HTR-8/SVneo (cell line): ENCODE measurements around the gene PNMA6F.
"Not testable (repeated sequence)": the region's sequence is repeated elsewhere in the genome, so short reads cannot be mapped to it uniquely, and the experiment has no call there.

Source experiments
- DNase-seq: peaks from one replicate; pipeline ENCODE4 v3.0.0; 2011; ENCODE audit warnings: low spot score, mixed read lengths; ENCODE audit not compliant: insufficient read length
- FAIRE-seq: peaks from 2 replicates; lab custom pipeline; 2011; peaks lifted over from hg19 to GRCh38; lab: Jason Lieb, UNC

The PNMA6F gene

DNA sequence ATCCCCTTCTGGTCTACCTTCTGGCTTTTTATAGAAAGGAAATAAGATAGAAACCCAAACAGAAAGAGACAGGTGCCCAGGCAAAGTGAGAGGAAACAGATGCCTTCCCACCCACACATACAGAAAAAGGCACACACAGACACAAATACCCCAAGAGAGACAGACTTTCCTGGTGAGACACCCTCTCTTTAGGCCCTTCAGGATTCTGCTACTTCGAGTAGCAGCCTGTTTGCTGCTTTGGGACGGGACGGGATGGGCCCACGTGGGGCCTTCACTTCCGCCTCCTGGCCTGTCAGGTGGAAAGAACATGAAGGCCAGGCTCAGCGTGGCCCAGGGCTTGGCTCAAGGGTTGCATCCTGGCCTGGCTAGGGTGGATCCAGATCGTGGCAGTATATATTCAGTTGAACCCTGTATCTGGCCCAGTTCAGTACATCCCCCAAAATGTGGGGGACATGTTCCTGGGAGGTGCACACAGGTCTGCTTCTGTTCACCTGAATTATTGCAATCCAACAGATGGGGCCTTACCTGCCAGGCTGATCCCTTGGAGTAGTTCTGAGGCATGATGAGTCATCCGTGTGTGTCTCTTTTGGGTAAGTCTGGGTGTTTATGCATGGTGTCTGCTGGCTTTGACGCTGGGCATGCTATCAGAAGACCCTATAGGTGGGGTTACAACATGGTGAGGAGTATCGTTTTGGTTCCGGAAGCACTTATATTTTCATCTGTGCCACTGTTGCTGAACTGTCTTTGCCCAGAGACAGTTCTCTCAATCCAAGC, 14.7 kb upstream of the PNMA6F start:
- FAIRE-seq: no peak
- DNase-seq: no peak

DNA sequence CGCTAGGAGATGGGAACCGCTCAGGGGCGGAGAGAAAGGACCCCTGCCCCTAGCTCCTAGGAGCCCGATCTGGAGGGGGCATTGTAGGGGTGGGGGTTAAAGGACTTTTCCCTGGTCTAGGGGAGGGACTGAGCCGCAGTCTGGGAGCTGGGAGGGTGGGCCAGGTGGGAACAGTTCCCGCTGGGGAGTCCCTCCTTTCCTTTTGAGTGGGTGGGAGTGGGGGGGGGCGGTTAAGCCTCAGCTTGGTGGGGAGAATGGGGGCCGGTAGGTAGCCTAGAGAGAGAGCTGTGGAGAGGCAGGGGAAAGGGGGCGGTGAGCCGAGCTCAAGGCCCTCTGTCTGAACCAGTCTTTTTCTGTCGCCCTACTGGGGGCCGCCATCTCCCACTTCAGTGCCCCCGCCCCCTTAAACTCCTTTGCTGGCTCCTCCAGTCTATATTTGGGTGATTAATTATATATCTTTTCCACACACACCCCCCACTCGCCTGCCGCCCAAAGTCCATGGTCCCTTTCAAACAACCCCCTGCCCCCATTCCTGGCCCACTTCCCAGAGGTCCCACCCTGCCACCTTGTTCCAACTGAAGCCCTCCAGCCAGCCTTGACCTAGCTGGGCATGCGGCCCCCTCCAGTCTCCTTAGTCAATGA, 13.2 kb upstream of the PNMA6F start:
- DNase-seq: no peak
- FAIRE-seq: no peak

DNA sequence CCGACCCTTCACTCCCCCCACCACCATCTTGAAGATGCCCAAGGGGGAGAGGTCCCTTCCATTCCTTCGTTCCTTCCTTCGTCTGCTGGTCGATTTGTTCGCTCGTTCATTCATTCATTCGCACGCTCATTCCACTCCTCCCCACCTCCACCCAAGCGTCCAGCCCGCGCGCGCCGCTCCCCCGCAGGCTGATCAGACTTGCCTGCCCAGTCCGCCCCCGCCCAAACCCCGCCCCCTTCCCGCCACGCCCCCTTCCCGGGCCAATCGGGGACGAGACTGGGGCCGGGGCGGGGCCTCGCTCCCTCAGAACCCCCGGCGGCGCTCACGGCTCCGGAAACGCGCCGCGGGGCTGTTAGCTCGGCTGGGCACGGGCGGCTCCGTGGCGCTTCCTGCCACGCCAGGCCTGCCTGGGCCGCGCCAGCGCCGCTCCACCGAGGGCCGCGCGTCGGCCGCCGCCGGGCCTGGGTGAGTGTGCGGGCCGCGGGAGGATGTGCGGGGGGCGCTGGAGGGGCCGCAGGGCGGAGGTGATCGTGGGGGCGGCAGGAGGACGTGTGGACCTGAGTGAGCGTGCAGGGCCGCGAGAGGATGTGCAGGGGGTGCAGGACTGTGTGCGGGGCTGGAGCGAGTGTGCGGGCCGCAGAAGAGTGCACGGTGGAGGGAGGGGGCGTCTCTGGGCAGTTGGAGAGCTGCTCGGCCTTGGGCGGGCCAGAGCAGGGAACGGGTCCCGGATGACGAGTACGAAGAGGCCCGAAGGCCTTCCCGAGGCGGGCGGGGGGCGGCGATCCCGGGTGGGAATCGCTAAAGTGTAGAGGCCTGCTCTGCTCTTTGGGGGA, 12.5 kb upstream of the PNMA6F start, which contains the start of gene ZNF275:
Gene ZNF275, plus strand, starts transcription at position 333 of the 833 bp plus-strand sequence. CDS start 2,527 bp downstream, outside the sequence.
- DNase-seq (peak; percentile 59), FAIRE-seq (no peak)

DNA sequence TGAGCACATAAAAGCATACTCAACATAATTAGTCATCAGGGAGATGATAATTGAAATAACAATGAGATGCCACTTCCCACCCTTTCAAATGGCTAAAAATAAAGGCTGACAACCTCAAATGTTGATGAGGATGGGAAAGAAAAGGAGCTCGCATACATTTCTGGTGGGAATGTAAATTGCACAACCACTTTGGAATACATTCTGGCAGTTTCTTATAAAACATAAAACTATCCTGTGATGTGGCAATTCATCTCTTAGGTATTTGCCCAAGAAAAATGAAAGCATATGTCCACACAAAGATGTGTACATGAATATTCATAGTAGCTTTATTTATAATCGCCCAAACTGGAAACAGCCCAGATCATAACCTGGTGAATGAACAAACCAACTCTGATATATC, 11.7 kb upstream of the PNMA6F start:
- no peak for DNase-seq
- no peak for FAIRE-seq

DNA sequence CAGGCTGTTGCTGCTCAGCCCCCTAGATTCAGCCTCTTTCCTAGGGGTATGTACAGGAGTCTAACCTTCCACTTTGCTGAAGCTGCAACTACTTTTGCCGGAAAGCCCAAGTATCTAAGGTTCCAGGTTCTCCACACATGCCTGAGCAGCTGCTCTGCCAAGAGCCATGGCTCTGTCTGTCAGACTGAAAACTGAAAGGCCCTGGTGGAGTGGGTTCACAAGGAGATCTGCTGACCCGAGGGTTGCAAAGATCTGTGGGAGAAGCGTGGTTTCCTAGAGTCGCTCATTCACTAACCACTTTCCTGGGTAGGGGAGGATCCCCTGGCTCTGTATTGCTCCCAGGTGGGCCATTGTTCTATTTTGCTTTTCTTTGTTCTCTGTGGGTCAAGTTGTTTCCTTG, 6.0 kb upstream of the PNMA6F start:
- FAIRE-seq (no peak), DNase-seq (no peak)

DNA sequence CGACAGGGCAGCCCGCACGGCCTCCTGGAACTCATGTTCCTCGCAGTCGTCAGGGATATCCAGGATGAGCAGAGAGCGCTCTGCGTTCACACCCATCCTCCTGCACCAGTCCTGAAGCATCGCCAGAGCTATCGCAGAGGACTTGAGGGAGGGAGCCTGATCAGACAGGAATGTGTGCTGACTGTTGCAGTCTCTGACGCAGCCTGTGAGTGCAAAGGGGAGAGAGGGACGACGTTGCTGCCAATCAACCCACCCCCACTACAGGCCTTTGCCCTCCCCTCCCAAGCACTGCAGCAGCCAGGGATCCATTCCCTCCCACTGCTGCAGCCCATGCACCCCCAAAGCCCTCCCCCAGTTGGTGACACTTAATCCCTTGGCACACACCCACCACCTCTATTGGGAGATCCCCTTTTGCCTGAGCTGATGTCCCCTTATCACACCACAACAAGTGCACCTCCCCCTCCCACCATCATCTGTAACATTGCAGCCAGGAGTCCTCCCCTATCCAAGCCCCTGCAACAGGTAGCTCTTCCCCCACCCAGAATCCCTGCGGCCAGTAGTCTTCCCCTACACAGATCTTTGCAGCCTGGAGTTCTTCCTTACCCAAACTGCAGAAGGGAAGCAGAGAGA, 897 bp downstream of the PNMA6F start:
- FAIRE-seq: no peak

DNA sequence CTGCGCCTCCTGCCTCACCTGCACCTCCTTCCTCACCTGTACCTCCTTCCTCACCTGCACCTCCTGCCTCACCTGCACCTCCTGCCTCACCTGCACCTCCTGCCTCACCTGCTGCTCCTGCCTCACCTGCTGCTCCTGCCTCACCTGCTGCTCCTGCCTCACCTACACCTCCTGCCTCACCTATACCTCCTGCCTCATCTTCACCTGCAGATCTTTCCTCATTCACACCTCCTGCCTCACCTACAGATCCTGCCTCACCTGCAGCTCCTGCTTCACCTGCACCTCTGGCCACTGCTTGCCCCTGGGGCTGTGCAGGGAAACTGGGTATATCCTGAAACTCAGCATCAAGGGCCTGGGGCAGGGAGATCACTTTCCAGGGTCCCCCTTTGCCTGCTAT, 1.5 kb downstream of the PNMA6F start:
- not testable (repeated sequence) for DNase-seq, FAIRE-seq

More for the DNA sequence above, 897 bp downstream of the PNMA6F start:
- no peak for DNase-seq

DNA sequence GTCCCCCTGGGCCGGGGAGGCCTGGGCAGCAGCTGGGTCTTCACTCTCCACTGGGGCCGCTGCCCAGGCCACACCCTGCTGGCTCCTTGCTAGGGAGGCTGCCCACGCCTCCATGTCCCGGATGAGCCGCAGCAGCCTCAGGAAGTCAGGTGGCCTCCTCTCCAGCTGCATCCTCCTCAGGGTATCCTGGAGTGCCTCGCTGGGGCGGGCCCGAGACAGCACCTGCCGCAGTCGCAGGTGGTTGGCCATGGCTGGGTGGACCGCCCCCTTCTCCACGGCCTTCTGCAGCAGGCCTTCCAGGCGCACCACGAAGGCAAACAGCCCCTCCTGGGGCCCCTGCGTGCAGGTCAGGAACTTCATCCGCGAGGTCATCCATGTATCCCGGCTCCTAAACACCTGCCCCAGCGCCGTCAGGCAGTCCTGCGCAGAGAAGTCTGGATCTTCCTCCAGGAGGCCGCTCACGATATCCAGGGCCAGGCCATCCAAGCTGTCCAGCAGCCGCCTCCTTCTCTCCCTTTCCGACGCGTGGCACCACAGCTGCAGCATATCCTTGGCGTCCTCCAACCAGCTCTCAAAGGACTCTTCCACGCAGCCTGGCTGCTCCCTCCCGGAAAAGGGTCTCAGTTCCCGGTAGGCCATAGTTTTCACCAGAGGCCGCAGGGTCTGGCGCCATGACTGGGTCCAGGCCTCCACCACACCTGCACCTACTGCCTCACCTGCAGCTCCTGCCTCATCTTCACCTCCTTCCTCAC, 2.1 kb downstream of the PNMA6F start:
- no peak for FAIRE-seq
- DNase-seq: no peak

DNA sequence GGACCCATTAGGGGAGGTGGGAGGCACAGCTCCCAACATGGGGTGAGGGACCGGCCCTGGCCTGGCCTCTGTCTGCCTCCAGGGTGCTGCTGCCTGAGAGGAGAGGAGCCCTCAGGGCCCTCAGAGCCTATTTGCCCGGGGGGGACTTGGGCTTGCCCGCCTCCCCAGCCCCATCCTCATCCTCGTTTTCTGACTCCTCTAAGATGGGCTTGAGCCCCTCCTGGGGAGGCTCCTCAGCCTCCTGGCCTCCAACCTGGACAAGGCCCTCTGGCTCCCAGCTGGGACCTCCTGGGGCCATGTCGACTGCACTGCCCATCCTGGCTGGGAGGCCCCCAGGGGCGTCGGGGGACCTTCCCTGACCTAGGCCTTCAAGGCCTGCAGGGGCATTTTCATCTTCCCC, 2.8 kb downstream of the PNMA6F start:
- DNase-seq (no peak), FAIRE-seq (no peak)

DNA sequence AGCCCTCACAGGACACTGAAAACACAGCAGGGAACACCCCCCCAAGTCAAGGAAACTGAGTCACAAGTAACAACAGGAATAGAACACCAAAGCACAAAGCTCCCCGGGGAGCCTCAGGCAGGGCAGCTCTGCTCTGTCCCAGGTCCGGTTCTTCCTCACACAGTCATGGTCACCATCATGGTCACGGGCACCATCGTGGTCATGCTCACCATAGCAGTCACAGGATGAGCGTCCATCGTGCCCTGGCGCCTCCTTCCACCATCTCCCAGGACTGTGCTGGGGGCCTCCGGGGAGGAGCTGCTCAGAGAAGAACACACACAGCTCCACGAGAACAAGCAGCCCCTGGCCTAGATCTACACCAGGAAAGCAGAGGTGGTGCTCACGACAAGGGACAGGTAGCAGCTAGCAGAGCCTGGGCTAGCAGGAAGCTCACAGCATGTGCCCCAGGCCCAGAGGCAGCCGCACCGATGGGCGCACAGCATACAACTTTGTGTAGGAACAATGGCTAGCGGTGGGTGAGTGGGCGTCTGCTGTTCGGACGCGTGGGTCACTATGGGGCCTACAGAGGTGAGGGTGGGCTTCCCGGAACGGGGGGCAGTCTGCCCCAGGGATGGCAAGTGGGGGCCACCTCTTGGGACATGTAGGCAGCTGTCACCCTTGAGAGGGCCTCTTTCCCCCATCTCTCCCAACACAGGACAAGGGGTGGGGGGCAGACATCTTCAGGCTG, 3.4 kb downstream of the PNMA6F start:
- no peak for FAIRE-seq
- DNase-seq: no peak

DNA sequence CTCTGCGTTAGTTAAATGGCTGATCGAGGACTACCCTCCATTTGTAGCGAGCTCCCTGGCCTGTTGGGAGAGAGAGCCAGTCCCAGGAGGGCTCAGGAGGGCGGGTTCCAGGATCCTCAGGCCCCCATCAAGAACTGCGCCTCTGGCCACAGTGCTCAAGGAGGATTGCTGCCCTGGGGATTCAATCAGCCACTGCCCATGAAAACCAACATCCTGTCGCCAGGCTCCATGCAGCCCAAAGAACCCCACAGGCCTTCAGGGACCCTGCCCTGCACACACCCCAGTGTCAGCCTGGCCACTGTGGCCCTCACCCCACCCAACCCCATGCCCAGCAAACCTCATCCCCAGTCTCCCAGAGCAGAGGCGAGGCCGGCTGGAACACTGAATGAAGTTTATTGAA, 4.3 kb downstream of the PNMA6F start:
- no peak for DNase-seq
- no peak for FAIRE-seq

DNA sequence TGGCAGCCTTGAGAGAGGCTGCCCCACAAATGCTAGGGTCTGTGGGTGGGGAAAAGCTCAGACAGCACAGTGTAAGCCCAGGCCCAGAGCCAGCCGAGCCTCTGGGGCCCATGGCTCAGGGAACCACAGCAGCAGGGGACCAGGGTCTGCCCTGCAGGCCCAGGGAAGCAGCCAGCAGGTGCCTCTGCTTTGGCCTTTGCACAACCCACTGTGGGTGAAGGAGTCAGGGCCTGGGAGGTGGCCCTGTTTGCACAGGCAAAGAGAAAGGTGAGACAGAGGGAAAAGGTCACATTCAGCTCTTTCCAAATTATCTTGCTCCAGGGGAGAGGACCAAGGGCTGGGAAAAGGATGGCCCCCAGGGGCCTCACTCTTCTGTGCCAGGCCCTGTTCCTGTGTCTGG, 8.7 kb downstream of the PNMA6F start:
- FAIRE-seq: no peak
- DNase-seq: no peak

DNA sequence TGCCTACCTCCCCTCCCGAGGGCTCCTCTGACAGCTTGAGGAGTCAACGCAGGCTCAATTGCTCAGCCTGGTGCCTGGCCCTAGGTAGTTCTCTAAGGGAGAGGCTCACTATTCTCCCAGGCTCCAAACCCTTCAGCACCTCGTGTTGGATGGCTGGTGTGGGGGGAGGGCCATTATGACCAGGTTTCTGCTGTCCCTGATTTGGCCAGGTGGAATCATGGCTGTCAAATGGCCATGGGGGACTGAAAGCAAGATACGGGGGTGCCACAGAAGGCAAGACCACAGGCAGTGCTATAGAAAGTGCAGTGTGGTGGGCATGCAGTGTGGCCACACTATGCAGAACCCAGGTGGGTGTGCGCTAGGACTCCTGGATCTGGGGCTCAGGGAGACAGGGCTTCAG, 9.5 kb downstream of the PNMA6F start:
- DNase-seq: no peak
- no peak for FAIRE-seq

DNA sequence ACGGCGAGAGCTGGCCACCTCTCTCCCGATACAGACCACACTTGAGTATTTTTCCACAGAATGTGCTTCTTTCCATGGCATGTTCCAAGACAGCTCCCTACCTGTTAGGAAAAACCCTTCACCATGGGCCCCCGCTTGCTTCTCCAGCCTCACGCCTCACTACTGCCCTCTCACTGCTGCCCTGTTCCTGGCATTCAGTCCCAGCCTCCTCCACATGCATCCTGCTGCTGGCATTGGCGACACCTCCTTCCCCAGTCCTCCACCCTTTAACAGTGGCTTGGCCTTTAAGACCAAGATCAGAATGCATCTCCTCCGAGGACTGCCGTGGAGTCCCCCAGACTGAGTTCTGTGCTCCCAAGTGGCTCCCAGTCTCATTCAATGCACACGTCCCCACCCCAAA, 10.7 kb downstream of the PNMA6F start:
- FAIRE-seq (no peak), DNase-seq (no peak)

DNA sequence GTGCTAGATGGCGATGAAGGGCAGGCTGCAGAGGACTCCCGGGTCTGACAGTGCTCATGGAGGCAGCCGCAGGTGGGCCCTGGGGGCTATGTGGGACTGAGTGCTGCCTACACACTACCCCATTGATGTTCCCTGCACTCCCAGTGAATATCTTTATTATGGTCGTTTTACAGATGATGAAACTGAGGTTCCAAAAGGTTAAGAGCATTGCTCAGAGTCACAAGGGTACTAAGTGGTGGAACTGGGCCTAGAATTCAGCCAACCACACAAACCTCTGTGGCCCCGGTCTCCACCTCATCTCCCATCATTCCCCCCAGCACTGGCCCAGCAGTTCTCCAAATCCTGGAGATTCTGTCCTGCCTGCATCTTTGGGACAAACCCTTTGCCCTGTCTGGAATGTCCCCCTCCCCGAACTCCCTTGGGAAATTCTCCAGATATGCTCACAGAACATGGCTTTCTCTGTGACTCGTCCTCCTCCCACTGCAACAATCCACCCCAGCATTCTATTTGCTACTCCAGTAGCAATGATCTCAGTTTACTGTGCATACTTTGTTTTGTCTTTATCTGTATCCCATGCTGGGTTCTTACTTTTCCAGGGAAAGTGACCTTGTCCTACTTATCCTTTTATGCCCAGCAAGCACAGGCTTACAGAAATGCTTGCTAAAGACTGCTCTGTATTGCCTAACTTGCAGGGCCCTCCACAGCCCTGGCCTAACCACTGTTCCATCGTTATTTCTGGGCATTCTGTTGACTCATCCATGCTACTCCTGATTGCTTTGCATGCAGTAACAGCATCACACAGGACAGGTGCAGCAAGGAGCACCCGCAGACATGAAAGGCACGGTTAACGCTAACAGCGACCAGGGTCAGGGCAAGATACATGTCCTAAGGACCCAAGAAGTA, 14.0 kb downstream of the PNMA6F start:
- no peak for FAIRE-seq
- no peak for DNase-seq

DNA sequence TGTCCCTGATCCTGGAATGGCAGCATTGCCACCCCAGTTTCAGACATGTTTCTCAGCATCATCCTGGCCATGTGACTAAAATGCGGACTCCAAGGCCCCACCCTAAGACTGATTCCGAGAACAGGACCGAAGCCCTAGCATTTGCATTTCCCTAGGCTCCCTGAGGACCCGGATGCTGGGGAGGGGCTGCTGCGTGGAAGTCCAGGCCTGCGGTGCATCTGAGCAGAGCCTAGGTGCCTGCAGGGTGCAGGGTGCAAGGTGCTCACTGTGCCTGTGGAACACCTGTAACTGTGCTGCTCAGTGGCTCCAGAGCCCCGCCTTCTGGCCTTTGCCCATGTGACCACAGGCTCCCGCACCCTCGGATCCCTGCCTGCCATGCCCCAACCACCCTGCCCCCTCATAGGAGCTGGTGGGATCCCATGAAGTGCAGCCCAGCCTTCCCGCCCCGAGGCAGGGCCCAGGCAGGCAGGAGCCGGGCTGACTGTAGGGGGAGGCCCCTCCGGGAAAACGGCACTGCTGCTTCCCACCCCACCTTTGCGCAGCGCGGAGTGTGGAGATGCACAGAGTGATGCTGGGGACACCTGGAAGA, 14.9 kb downstream of the PNMA6F start:
- DNase-seq (no peak), FAIRE-seq (no peak)

DNA sequence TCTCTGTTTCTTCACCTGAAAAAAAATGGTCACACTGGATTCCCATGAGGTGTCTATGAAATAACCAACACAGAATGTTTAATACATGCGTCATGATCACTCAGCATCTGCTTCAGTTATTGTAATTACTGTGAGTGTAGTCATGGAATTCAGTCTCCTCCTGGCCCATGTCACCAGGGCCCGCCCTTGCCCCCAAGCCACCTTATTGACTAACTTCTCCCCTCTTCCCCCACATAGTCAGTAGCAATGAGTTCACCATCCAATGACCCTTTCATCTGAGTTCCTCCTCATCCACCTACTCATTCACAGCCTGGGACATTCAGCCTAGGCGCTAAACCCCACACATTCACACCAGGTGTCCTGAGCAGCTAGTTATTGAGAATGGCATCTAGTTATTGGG, 15.6 kb downstream of the PNMA6F start:
- DNase-seq (no peak), FAIRE-seq (no peak)
